ENCODE data around the gene IRF2BPL. TPM values are rescaled to one million over a fixed set of nuclear protein-coding genes. Genes with fewer than 3 reads are reported as not detected.
A peak's percentile ranks its signal among the peaks of the same experiment; 100 is the strongest.

IRF2BPL gene
- total and polyA plus RNA-seq, 4 donors: 3.8 to 15.8 (median 7.4) TPM

- no peak for DNase-seq (ENCODE audit: low spot score)
- Histone ChIP-seq H3K9me3 (ENCODE audit: control insufficient read depth in 4 of 4, low read length in 3 of 4) (no peaks in the 10 kb centered on the region), H3K36me3 (ENCODE audit: control insufficient read depth in 4 of 4, insufficient read depth in 3 of 4, low read depth in 1 of 4, low read length in 3 of 4) (no peaks in the 10 kb centered on the region), H3K27me3 (ENCODE audit: control insufficient read depth in 4 of 4, insufficient read depth in 4 of 4, low read length in 3 of 4) (no peaks in the 10 kb centered on the region), H3K4me1 (ENCODE audit: control insufficient read depth in 4 of 4, insufficient read depth in 4 of 4, low read length in 3 of 4) (peaks cover 25 to 61% (median 41%) of the 10 kb centered on the region in 4 donors), H3K4me3 (ENCODE audit: low read depth in 1 of 3, low read length in 3 of 3) (peak overlapping the region in 1 of 3 donors; percentile 26), H3K9ac (ENCODE audit: low read depth in 1 of 2, low read length in 2 of 2) (peak overlapping the region; percentile 10 to 87), H3K27ac (ENCODE audit: low read depth in 1 of 2, low read length in 2 of 2) (peak overlapping the region; percentile 98 to 100)
- WGBS: 24% methylated on average over 12 of the region's 12 CpGs
- TF ChIP-seq GABPA (IDR thresholded peaks at IDR 0.05 in 1 of 2, conservative IDR thresholded peaks at IDR 0.05 in 1 of 2) (no peak), NR2F2 (IDR thresholded peaks at IDR 0.05) (peak; percentile 39), HNF4A (conservative IDR thresholded peaks at IDR 0.05) (peak in 1 of 2 donors; percentile 30), RXRA (IDR thresholded peaks at IDR 0.05) (peak; percentile 43 to 79)
These were observed 4.0 kb upstream of the IRF2BPL start for GRCh38 chr14:77032491-77032843.

- no peaks in the 10 kb centered on the region for H3K27me3 ChIP-seq (ENCODE audit: control insufficient read depth in 4 of 4, insufficient read depth in 4 of 4, low read length in 3 of 4)
- peak overlapping the region; percentile 98 to 100 for H3K27ac ChIP-seq (ENCODE audit: low read depth in 1 of 2, low read length in 2 of 2)
- no peak for DNase-seq (ENCODE audit: low spot score)
- no peak for TF ChIP-seq MAX (IDR thresholded peaks at IDR 0.05)
- no peak overlapping the region for H3K4me3 ChIP-seq (ENCODE audit: low read depth in 1 of 3, low read length in 3 of 3)
- no peaks in the 10 kb centered on the region for H3K36me3 ChIP-seq (ENCODE audit: control insufficient read depth in 4 of 4, insufficient read depth in 3 of 4, low read depth in 1 of 4, low read length in 3 of 4)
- peaks cover 20 to 56% (median 38%) of the 10 kb centered on the region in 4 donors for H3K4me1 ChIP-seq (ENCODE audit: control insufficient read depth in 4 of 4, insufficient read depth in 4 of 4, low read length in 3 of 4)
- no peaks in the 10 kb centered on the region for H3K9me3 ChIP-seq (ENCODE audit: control insufficient read depth in 4 of 4, low read length in 3 of 4)
- WGBS: 61% methylated on average over 8 of the region's 8 CpGs
- H3K9ac ChIP-seq (ENCODE audit: low read depth in 1 of 2, low read length in 2 of 2): peak overlapping the region; percentile 6 to 87
These were observed 3.4 kb upstream of the IRF2BPL start for GRCh38 chr14:77031759-77032490.

GRCh38 chr14:77027538-77028383, 747 bp downstream of the IRF2BPL start:
- peak in 1 of 2 donors; percentile 41 for TF ChIP-seq EGR1 (IDR thresholded peaks at IDR 0.05; ENCODE audit: low read depth in 2 of 2)
- peak; percentile 2 for TF ChIP-seq TAF1 (conservative IDR thresholded peaks at IDR 0.05)
- TF ChIP-seq FOXA1 (IDR thresholded peaks at IDR 0.05): no peak
- peak in 1 of 2 donors; percentile 10 for TF ChIP-seq RXRA (IDR thresholded peaks at IDR 0.05)
- TF ChIP-seq RAD21 (IDR thresholded peaks at IDR 0.05): peak in 1 of 2 donors; percentile 35
- no peak for TF ChIP-seq MAX (IDR thresholded peaks at IDR 0.05)
- TF ChIP-seq SP1 (IDR thresholded peaks at IDR 0.05): peak; percentile 6
- peak; percentile 44 for TF ChIP-seq YY1 (IDR thresholded peaks at IDR 0.05)
- TF ChIP-seq HNF4A (conservative IDR thresholded peaks at IDR 0.05): peak in 1 of 2 donors; percentile 25
- Histone ChIP-seq H3K4me1 (ENCODE audit: control insufficient read depth in 4 of 4, insufficient read depth in 4 of 4, low read length in 3 of 4) (peaks cover 21 to 57% (median 37%) of the 10 kb centered on the region in 4 donors), H3K36me3 (ENCODE audit: control insufficient read depth in 4 of 4, insufficient read depth in 3 of 4, low read depth in 1 of 4, low read length in 3 of 4) (peaks cover 0 to 2% (median 0%) of the 10 kb centered on the region in 4 donors), H3K9me3 (ENCODE audit: control insufficient read depth in 4 of 4, low read length in 3 of 4) (no peaks in the 10 kb centered on the region), H3K9ac (ENCODE audit: low read depth in 1 of 2, low read length in 2 of 2) (peak overlapping the region; percentile 21 to 69), H3K27me3 (ENCODE audit: control insufficient read depth in 4 of 4, insufficient read depth in 4 of 4, low read length in 3 of 4) (no peaks in the 10 kb centered on the region), H3K4me3 (ENCODE audit: low read depth in 1 of 3, low read length in 3 of 3) (peak overlapping the region; percentile 63 to 96 (median 81)), H3K27ac (ENCODE audit: low read depth in 1 of 2, low read length in 2 of 2) (peak overlapping the region; percentile 98 to 99)
- peak; percentile 58 for DNase-seq (ENCODE audit: low spot score)
- WGBS: under 1% methylated on average over 81 of the region's 81 CpGs
